ENCODE measurements around the gene MTMR12. TPM values are rescaled to one million over a fixed set of nuclear protein-coding genes. Genes with fewer than 3 reads are reported as not detected.

Gene MTMR12
- total and polyA plus RNA-seq, 10 of the 15 experiments (the other 5 are each of a cell fraction or from before 2014, with no cell fraction given): 5.0 to 22.9 (median 16.3) TPM

DNA sequence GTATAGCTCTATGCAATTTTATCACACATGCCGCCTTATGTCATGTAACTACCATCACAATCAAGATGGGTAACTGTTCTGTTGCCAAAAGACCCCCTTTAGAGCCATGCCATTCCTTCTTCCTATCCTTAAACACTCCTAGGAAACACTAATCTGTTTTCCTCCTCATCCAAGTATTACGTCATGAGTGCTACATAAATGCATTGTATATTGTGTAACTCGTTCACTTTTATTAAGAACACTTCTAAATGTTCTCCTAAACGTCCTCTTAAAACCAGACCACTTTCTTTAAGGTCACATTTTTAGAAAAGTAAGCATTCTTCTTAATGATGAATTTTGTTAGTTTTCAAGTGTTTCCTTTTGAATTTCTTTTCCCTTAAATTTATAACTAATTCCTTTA lies 49.8 kb upstream of the MTMR12 start:
- intact Hi-C loops (cut with micrococcal nuclease; ENCODE audit: unreplicated experiment): no loop called here
- RAD21 ChIA-PET (ENCODE audit: unreplicated experiment): no interaction called here
- BruUV-seq (replicated peaks): no TSS peak

More for the DNA sequence above, 49.8 kb upstream of the MTMR12 start:
- Histone ChIP-seq H3K4me1 (ENCODE audit: control insufficient read depth, insufficient read depth, low read length) (no peaks in the 10 kb centered on the region), H3K9ac (ENCODE audit: control insufficient read depth, insufficient read depth, low read length) (no peak overlapping the region), H3K79me2 (ENCODE audit: control insufficient read depth, insufficient read depth, low read length) (no peaks in the 10 kb centered on the region), H3K36me3 (ENCODE audit: control insufficient read depth in 2 of 2, insufficient read depth in 2 of 2, low read length in 1 of 2) (peaks cover 0 to 9% of the 10 kb centered on the region in 2 experiments), H4K20me1 (ENCODE audit: control insufficient read depth, insufficient read depth) (no peaks in the 10 kb centered on the region), H3K27ac (ENCODE audit: control insufficient read depth, insufficient read depth) (no peak overlapping the region), H3K4me3 (no peak overlapping the region), H3K27me3 (replicated peaks in 1 of 2; ENCODE audit: control insufficient read depth in 2 of 2, insufficient read depth in 2 of 2, low read length in 1 of 2) (no peaks in the 10 kb centered on the region), H2AFZ (ENCODE audit: control insufficient read depth, low read depth, low read length) (no peak overlapping the region), H3K9me3 (replicated peaks; ENCODE audit: control insufficient read depth, insufficient read depth, low read length) (no peaks in the 10 kb centered on the region), H3K4me2 (ENCODE audit: control insufficient read depth, insufficient read depth) (no peak overlapping the region)
- CTCF ChIA-PET: no interaction called here
- WGBS (ENCODE audit: insufficient coverage, insufficient replicate concordance, low lambda C conversion rate, missing lambda C conversion rate): 97% methylated on average over 4 of the region's 4 CpGs
- in situ Hi-C loops (cut with MboI): no loop called here
- FAIRE-seq: no peak
- DNase-seq (ENCODE audit: low read depth, low spot score): no peak
- POLR2A ChIA-PET: no interaction called here
- no peak for ATAC-seq
- SMC1A ChIA-PET (ENCODE audit: uncharacterized antibody, unreplicated experiment): no interaction called here
- TF ChIP-seq EP300 (IDR thresholded peaks at IDR 0.05; ENCODE audit: borderline replicate concordance in 1 of 2, control insufficient read depth in 1 of 2, low read depth in 2 of 2, low read length in 2 of 2) (no peak), NFYA (IDR thresholded peaks at IDR 0.05; ENCODE audit: borderline replicate concordance, low read depth, low read length) (no peak), YBX1 (IDR thresholded peaks at IDR 0.05) (no peak), NFIC (IDR thresholded peaks at IDR 0.05; ENCODE audit: low read depth, low read length) (no peak), POLR2AphosphoS5 (IDR thresholded peaks at IDR 0.05; ENCODE audit: low read length) (no peak), CHD4 (IDR thresholded peaks at IDR 0.05) (no peak), ESRRA (IDR thresholded peaks at IDR 0.05; ENCODE audit: low read length) (no peak), ZNF217 (IDR thresholded peaks at IDR 0.05) (no peak), RAD51 (IDR thresholded peaks at IDR 0.05) (no peak), SPI1 (IDR thresholded peaks at IDR 0.05; ENCODE audit: borderline replicate concordance, insufficient read depth, low read depth, low read length) (no peak), NR2C1 (IDR thresholded peaks at IDR 0.05) (no peak), SMC3 (IDR thresholded peaks at IDR 0.05; ENCODE audit: borderline replicate concordance, low read length) (no peak), IKZF2 (IDR thresholded peaks at IDR 0.05) (no peak)
- TF ChIP-seq, protein P1, sequence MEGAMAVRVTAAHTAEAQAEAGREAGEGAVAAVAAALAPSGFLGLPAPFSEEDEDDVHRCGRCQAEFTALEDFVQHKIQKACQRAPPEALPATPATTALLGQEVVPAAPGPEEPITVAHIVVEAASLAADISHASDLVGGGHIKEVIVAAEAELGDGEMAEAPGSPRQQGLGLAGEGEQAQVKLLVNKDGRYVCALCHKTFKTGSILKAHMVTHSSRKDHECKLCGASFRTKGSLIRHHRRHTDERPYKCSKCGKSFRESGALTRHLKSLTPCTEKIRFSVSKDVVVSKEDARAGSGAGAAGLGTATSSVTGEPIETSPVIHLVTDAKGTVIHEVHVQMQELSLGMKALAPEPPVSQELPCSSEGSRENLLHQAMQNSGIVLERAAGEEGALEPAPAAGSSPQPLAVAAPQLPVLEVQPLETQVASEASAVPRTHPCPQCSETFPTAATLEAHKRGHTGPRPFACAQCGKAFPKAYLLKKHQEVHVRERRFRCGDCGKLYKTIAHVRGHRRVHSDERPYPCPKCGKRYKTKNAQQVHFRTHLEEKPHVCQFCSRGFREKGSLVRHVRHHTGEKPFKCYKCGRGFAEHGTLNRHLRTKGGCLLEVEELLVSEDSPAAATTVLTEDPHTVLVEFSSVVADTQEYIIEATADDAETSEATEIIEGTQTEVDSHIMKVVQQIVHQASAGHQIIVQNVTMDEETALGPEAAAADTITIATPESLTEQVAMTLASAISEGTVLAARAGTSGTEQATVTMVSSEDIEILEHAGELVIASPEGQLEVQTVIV (IDR thresholded peaks at IDR 0.05; ENCODE audit: borderline replicate concordance, partially characterized antibody): no peak
- TF ChIP-seq, protein P2, sequence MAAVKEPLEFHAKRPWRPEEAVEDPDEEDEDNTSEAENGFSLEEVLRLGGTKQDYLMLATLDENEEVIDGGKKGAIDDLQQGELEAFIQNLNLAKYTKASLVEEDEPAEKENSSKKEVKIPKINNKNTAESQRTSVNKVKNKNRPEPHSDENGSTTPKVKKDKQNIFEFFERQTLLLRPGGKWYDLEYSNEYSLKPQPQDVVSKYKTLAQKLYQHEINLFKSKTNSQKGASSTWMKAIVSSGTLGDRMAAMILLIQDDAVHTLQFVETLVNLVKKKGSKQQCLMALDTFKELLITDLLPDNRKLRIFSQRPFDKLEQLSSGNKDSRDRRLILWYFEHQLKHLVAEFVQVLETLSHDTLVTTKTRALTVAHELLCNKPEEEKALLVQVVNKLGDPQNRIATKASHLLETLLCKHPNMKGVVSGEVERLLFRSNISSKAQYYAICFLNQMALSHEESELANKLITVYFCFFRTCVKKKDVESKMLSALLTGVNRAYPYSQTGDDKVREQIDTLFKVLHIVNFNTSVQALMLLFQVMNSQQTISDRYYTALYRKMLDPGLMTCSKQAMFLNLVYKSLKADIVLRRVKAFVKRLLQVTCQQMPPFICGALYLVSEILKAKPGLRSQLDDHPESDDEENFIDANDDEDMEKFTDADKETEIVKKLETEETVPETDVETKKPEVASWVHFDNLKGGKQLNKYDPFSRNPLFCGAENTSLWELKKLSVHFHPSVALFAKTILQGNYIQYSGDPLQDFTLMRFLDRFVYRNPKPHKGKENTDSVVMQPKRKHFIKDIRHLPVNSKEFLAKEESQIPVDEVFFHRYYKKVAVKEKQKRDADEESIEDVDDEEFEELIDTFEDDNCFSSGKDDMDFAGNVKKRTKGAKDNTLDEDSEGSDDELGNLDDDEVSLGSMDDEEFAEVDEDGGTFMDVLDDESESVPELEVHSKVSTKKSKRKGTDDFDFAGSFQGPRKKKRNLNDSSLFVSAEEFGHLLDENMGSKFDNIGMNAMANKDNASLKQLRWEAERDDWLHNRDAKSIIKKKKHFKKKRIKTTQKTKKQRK (IDR thresholded peaks at IDR 0.05; ENCODE audit: low read depth, low read length): no peak
